HG02981 (cell line): ENCODE data around the gene LMOD2.

ENCODE experiments used
- ATAC-seq: cut with Tn5 transposase; IDR thresholded peaks from one replicate; pipeline ENCODE4 v1.9.1; 2021; ENCODE audit warnings: mild to moderate bottlenecking, moderate library complexity; ENCODE audit not compliant: unreplicated experiment

The LMOD2 gene

DNA sequence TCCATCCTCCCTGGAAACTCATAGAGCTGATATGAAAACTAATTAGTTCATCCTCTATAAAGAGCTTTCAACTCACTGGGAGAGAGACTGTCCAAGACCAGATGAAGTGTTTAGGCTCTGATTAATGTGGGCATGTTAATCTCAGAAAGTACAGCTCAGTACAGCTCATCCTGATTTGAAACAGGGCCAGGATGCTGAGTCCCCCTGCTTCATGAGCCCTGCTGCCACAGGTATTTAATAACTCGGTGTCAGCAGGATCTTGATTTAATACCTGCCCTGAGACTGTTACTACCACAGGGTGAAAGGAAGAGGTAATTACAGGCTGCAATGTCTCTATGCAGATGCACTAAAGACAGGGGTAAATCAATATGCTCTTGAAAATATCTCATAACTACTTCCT is 10.8 kb downstream of the LMOD2 start:
- ATAC-seq: no peak

DNA sequence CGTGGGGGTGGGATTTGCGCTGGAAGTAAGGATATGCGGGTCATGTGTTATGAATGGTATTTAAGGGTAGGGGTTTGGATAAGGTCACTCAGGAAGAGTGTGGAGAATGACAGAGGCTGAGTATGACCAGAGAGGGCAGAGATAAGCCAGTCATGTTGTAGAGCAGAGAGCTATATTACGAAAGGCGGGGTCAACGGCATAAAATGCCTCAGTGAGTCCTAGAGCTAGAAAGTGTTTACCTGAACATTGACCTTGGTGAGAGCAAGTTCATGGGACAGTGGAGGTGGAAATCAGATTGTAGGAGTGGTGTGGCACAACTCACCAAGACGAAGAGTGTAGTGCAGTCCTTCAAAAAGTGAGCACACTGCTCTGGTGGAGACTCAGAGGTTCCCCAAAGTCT is 13.8 kb downstream of the LMOD2 start:
- ATAC-seq: no peak

GRCh38 chr7:123673137-123673732 is 17.6 kb downstream of the LMOD2 start:
- ATAC-seq: no peak

DNA sequence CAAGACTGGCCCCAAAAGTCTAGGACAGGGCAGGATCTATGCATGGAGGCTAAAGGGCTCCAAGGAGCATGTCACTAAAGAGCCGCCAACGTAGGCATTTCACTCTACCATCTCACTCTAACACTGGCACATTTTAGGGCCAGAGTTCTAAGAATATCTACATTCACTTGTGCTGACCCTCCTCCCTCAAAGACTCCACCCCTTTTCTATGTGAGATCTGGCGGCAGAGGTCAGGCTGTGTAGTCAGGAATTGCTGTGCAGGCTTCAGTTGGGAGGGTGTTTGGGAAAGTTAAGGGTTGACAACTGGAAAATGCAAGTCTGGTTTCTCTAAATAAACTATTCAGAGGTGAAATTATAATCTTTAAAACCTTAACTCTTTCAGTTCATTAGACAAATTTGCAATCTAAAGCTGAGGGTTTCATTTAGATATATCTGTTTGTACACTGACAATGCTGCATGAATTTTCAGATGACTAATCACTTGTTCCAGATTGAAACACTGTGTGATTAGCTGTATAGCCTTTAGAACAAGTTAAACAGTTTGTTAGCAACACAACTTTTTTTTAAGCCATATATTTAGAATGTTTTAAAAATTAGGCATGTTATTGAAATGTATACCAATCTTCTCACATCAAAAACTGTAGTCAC is 18.2 kb downstream of the LMOD2 start:
- ATAC-seq: no peak

DNA sequence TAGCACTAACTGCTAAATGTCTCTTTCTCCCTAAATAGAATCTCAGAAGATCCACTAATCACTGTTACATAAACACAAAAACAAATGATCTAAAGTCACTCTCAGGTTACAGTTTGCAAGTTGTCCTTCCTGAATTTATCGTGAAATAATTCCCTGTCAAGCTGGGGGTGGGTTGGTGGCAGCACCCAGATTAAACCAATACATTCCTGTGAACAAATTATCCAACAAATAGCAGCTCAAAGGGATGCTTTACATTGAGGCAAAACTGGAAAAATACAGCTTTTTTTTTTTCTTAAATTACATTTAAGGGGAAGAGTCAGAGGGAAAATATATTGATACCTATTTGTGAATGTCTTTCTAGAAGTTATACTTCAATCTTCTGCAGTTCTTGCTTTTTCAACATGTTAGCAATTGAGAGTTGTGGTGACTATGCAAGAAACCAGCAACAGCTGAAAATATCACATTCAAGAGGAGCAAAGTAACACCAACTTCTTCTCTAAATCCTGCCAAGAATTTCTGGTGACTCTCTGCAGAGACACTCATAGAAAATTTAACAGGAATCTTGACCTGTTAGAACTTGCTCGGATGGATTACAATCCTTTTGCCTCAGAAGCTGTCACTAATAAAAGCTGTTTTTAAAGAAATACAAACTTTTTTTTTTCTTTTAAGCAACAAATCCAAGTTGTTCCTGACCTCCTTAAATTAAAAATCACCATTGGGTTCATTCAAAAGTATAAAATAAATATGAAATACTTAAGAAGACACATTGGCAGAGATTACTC is 18.9 kb downstream of the LMOD2 start:
- no peak for ATAC-seq

DNA sequence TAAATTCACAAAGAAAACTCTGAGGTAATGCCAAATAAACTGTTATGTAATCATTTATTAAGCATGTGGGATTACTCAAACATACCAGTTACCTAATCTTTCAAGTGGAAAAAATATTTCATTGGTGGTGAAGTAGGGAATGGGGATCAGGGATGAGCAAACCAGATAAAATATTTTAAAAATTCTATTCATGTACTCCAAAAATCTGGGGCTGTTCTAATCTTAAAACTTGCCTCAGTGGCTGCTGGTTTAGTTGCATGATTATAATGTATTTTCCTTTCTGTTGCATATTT is 19.5 kb downstream of the LMOD2 start:
- ATAC-seq: no peak

GRCh38 chr7:123677061-123677715 is 21.5 kb downstream of the LMOD2 start:
- no peak for ATAC-seq

GRCh38 chr7:123679614-123680013 is 23.9 kb downstream of the LMOD2 start:
- ATAC-seq: no peak

- no peak for ATAC-seq
These were observed 24.9 kb downstream of the LMOD2 start for GRCh38 chr7:123680580-123680979.

GRCh38 chr7:123681561-123681960 is 25.9 kb downstream of the LMOD2 start:
- no peak for ATAC-seq

DNA sequence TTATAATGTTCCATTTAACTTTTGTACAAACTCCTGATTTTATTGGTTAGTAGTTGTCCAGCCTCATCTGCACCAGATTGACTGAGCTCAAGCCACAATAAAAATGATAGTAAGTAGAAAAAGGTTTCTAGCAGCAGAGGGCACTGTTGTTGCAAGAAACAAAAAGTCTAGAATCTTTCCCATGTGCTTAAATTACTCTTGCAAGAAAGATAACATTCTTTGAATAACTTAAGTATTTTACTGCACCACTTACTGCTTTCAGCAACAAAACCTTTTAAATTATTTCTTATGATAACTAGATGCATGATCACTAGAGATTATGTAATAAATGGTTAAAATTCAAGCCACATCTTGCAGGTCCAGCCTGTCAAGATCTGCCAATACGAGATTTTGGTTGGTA is 27.0 kb downstream of the LMOD2 start:
- ATAC-seq: no peak

- ATAC-seq: no peak
These were observed 31.5 kb downstream of the LMOD2 start for GRCh38 chr7:123687161-123687560.

DNA sequence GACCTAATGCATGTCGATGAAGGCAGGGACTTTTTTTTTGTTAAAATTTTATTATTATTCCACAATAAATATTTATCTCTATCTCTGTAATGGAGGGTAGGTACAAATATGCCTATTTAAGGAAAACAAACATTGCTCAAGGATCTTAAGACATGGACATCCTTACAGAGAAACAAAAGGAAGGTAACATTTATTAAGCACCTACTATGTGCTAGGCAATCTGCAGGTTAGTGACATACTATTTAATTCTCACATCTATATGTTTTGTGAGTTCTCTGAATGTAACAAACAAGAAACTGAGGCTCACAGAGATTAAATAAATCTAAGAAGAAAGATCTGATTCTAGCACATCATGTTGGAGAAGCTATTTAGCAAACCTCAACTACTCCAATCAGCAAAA is 32.1 kb downstream of the LMOD2 start:
- ATAC-seq: no peak

- ATAC-seq: no peak
These were observed 33.6 kb downstream of the LMOD2 start for GRCh38 chr7:123689250-123689649.

- ATAC-seq: no peak
These were observed 34.9 kb downstream of the LMOD2 start for GRCh38 chr7:123690550-123690949.

DNA sequence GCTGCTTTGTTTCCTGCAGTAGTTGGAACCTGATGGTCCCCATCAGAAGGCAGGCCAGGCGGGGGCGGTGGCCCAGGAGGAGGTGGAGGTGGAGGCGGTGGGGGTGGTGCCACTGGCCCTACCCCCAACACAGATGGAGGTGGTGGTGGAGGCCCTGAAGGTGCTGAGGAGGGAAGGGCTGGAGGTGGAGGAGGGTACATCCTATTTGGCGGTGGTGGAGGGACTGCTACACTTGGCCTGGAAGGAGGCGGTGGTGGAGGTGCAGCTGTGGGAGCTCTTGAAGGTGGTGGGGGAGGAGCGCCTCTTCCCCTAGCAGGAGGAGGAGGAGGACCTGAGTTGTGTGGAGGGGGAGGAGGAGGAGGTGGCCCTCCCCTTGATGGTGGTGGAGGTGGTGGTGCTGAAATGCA is 36.8 kb downstream of the LMOD2 start:
- no peak for ATAC-seq

DNA sequence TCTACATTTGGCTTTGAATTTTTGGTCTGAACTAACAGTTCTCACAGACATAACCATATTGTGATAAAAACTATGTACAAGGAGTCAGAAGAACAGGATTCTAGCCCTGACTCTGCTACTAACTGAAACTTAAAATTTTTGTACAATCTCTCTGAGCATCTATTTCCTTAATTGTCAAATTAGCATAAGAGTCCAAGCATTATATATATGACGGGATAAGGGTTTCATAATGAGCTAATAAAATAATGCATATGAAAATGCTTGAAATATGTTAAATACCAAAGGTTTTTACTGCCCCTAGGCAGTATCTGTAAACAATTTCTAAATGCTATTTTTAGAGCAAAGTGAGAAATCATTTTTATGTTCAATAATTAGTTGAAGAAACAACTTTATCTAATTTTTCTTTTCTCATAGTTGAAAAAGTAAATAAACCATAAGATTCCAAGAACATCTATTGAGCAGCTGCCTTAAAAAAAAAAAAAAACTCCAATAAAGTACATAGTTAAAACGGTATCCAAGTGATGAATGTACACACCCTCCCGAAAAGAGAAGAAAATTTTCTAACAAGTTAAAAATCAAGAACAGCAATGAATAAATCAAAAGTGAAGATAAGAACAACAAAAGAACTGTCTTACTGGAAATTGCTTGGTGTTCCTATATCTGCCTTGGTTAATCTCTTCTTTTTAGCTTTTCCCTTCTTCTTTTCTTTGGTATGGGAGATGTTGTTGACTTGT is 40.4 kb downstream of the LMOD2 start:
- no peak for ATAC-seq

DNA sequence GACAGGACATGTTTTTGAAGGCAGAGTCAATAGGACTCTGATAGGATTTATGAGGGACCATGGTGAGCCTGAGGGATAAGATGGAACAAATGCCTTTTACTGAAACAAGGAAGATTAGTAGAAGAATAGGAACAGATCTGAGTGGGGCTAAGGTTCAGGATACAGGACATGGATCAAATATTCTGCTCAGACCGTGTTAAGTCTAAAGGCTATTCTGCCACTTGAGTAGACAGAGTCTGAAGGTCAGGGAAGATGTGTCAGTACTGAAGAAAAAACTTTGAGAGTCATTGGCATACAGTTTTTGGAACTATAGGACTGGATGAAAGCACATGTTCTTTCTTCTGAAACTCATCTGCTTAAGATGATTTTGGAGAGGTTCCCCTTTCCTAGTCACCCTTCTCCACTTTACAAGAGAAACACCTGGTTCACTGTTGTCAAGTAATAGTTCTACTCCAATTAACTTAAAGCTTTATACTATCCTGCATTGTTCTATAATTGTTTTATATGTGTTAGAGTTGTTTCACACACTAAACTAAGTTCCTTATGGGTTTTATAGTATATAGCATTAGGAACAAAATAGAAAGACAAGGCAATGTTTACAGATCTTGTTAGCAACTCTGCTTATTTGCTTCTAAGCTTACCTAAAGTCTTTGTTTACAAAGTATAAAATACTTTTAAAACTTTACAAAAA is 49.7 kb downstream of the LMOD2 start:
- no peak for ATAC-seq

GRCh38 chr7:123709525-123709924 is 53.9 kb downstream of the LMOD2 start:
- no peak for ATAC-seq

- no peak for ATAC-seq
These were observed 55.0 kb downstream of the LMOD2 start for GRCh38 chr7:123710683-123711082.

DNA sequence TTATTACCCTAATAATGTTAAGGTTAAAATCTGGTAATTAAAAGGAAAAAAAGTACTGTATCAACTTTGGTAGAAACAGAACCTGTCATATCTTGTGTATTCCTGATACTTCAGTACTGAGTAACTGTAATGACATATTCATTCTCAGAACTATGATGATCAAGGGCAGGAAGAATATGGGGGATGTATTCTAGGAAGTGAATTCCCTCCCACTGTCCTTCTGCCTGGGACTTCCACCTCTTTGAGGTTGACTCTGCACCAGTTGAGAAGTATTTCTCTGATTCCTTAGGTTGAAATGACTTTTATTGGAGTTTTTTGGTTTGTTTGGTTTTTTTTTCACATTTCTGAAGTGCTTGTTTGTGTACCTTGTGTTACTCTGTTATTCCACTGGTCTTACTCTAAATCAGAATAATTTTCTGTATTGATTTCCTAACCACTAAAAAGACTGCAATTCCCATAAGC is 56.2 kb downstream of the LMOD2 start:
- ATAC-seq: no peak
